Measurements from ENCODE around the gene DKK2.

DNA sequence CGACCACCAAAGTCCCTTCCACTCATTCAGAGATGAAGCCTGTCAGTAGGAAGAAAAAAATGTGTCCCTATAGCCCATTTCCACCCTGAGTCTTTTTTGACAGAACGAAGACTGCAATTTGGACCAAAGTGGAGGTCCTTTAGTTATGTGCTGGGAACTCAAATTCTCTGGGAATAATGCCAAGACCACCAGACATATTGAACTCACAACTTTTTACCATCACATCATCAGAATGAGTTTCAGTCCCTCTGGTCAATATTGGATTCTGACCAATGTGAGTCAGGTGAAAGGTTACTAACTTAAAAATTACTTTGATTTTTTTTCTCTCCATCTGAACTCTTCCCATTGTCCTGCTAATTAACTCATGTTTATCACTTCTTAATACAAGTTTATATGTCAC is 128.9 kb downstream of the DKK2 start:
- no peak for TF ChIP-seq CTCF (IDR thresholded peaks at IDR 0.05; ENCODE audit: extremely low read depth in 1 of 2, insufficient read depth in 1 of 2, low read depth in 1 of 2, low read length in 2 of 2)
- TF ChIP-seq POLR2AphosphoS5 (IDR thresholded peaks at IDR 0.05; ENCODE audit: insufficient read depth, low read depth, low read length), result no peak
- no peak for TF ChIP-seq POLR2A (IDR thresholded peaks at IDR 0.05; ENCODE audit: low read depth, low read length)
- no peak for TF ChIP-seq EZH2 (IDR thresholded peaks at IDR 0.05; ENCODE audit: borderline replicate concordance, low read depth, low read length, severe bottlenecking)
- TF ChIP-seq MYC (IDR thresholded peaks at IDR 0.05; ENCODE audit: low read depth, low read length), result no peak
- TF ChIP-seq GATA2 (IDR thresholded peaks at IDR 0.05; ENCODE audit: insufficient read depth, insufficient read length, low read depth, low read length), result no peak
